Keratinocyte (primary cell): ENCODE data around the gene ID3.

Source experiments
- EZH2 ChIP-seq: IDR thresholded peaks from one replicate; pipeline ENCODE4 v1.6.1; 2012; ENCODE audit warnings: inconsistent platforms, mild to moderate bottlenecking, low read length, moderate library complexity
- TF ChIP-seq, protein P1 (sequence below), 3 experiments: IDR thresholded peaks in 1 of 3; conservative IDR thresholded peaks in 1 of 3; optimal IDR thresholded peaks in 1 of 3; 2 replicates in 2 of 3; 3 replicates in 1 of 3; pipeline versions ENCODE3 to v1.5.1; 2011; ENCODE audit warnings: low read length in 3 of 3, mild to moderate bottlenecking in 3 of 3, moderate library complexity in 2 of 3, control low read depth in 1 of 3, inconsistent platforms in 1 of 3; ENCODE audit not compliant: insufficient read depth in 2 of 3; ENCODE audit errors: extremely low read depth in 1 of 3

DNA sequence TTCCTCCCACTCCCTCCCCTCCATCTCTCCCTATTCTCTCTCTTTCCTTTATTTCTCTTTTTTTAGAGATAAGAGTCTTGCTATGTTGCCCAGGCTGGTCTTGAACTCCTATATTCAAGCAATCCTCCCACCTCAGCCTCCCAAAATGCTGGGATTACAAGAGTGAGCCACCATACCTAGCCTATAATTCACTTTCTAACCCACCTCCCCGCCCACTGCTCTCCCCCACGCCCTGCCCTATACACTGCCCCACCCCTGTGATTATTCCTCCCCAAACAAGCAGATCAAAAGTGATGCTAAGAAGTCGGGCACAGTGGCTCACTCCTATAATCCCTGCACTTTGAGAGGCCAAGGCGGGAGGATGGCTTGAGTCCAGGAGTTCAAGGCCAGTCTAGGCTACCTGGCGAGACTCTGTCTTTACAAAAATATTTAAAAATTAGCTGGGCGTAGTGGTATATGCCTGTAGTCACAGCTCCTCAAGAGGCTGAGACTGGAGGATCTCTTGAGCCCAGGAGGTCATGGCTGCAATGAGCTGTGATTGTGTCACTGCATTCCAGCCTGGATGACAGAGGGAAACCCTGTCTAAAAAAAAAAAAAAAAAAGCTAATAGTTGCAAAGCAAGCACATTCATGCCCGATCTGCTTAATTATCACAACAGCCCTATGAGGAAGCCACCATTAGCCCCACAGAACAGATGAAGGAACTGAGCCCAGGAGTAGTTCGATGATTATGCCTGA, 15.4 kb downstream of the ID3 start:
- TF ChIP-seq, protein P1, sequence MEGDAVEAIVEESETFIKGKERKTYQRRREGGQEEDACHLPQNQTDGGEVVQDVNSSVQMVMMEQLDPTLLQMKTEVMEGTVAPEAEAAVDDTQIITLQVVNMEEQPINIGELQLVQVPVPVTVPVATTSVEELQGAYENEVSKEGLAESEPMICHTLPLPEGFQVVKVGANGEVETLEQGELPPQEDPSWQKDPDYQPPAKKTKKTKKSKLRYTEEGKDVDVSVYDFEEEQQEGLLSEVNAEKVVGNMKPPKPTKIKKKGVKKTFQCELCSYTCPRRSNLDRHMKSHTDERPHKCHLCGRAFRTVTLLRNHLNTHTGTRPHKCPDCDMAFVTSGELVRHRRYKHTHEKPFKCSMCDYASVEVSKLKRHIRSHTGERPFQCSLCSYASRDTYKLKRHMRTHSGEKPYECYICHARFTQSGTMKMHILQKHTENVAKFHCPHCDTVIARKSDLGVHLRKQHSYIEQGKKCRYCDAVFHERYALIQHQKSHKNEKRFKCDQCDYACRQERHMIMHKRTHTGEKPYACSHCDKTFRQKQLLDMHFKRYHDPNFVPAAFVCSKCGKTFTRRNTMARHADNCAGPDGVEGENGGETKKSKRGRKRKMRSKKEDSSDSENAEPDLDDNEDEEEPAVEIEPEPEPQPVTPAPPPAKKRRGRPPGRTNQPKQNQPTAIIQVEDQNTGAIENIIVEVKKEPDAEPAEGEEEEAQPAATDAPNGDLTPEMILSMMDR (optimal IDR thresholded peaks at IDR 0.05 in 1 of 3, IDR thresholded peaks at IDR 0.05 in 1 of 3, conservative IDR thresholded peaks at IDR 0.05 in 1 of 3; ENCODE audit: extremely low read depth in 1 of 3, insufficient read depth in 2 of 3, low read length in 3 of 3), result no peak
- TF ChIP-seq EZH2, result no peak
